H1 (cell line): ENCODE results near the gene PRAF2. TPM values are rescaled to one million over a fixed set of nuclear protein-coding genes. Genes with fewer than 3 reads are reported as not detected.

Experiments used
- CBX5 ChIP-seq: fragments of 300-800, 300-1000 bp; sonication (generic); IDR thresholded peaks from 2 replicates; pipeline ENCODE4 v1.7.1; 2016; ENCODE audit warnings: antibody characterized with exemption, low read length, low read depth
- EGR1 ChIP-seq: IDR thresholded peaks from 2 replicates; pipeline ENCODE4 v1.6.1; 2011; ENCODE audit warnings: low read depth, low read length, borderline replicate concordance
- KDM5A ChIP-seq: fragments of 200-600 bp; IDR thresholded peaks from 2 replicates; pipeline ENCODE4 v1.7.1; 2012; ENCODE audit warnings: mild to moderate bottlenecking, low read length, inconsistent platforms, mixed read lengths
- NANOG ChIP-seq: IDR thresholded peaks from 2 replicates; pipeline ENCODE4 v1.6.1; 2011; ENCODE audit warnings: low read length, low read depth, mild to moderate bottlenecking, inconsistent platforms; ENCODE audit not compliant: insufficient read depth, poor library complexity, severe bottlenecking
- POU5F1 ChIP-seq: IDR thresholded peaks from 2 replicates; pipeline ENCODE4 v1.6.1; 2011; ENCODE audit warnings: low read depth, mild to moderate bottlenecking, low read length, moderate library complexity
- RBBP5 ChIP-seq: IDR thresholded peaks from 2 replicates; pipeline ENCODE4 v1.7.1; 2012; ENCODE audit warnings: low read depth, mild to moderate bottlenecking, inconsistent platforms, low read length, moderate library complexity, borderline replicate concordance
- RFX5 ChIP-seq: IDR thresholded peaks from 2 replicates; pipeline ENCODE4 v1.6.1; 2011; ENCODE audit warnings: low read depth, low read length, improper control_type of control experiment, borderline replicate concordance
- ZNF274 ChIP-seq: IDR thresholded peaks from 2 replicates; pipeline ENCODE4 v1.7.0; 2012; ENCODE audit warnings: low read length, borderline replicate concordance; ENCODE audit errors: extremely low read depth
- polyA plus RNA-seq, 7 experiments: library from polyadenylated mRNA; depleted of rRNA in 3 of 7; stranded (reverse) in 5 of 7; unstranded in 2 of 7; fragments of >200 nt in 5 of 7; fragments of 200-250 nt in 2 of 7; gene quantifications; 1 replicate in 5 of 7; 2 replicates in 1 of 7; 4 replicates in 1 of 7; pipeline versions ENCODE4 v1.2.1 to v1.2.3, GENCODE V29; 2011 to 2013; ENCODE audit warnings: missing spikeins in 2 of 7, mixed read lengths in 2 of 7
- total RNA-seq: library from RNA; stranded (reverse); fragmentation: NEBNext Ultra II Directional; extraction: Animal tissue kit (Norgen Biotek cat#: 25700); gene quantifications from 2 replicates; pipeline ENCODE4 v1.2.1, GENCODE V29; 2021

PRAF2 gene
- total and polyA plus RNA-seq, 2 of the 8 experiments (the other 6 are each of a cell fraction or from before 2014, with no cell fraction given): 11.3 to 15.4 TPM

DNA sequence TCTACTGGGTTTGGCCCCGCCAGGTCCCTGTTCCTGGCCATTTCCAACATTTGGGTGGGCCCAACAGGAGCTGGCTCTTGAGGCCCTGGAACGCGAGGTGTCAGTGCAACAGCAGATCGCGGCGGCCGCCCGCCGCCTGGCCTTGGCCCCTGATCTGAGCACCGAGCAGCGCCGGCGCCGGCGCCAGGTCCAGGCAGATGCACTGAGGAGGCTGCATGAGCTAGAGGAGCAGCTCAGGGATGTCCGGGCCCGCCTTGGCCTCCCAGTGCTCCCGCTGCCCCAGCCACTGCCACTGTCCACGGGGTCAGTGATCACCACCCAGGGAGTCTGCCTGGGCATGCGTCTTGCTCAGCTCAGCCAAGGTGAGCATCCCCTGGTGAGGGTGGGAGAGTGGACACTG lies 9.5 kb downstream of the PRAF2 start (continued):
- TF ChIP-seq NANOG: no peak
- no peak for TF ChIP-seq ZNF274
- no peak for TF ChIP-seq EGR1
- TF ChIP-seq KDM5A: no peak
- no peak for TF ChIP-seq CBX5
- TF ChIP-seq RBBP5: no peak
- no peak for TF ChIP-seq RFX5
- no peak for TF ChIP-seq POU5F1
- TF ChIP-seq, all 59 proteins: peak for 0
